OCI-LY1 (cell line): ENCODE data around the gene HOXC4.
"Not testable (repeated sequence)": the region's sequence is repeated elsewhere in the genome, so short reads cannot be mapped to it uniquely, and the experiment has no call there.

Experiments
- H2AFZ ChIP-seq: fragments of 200-600 bp; sonication (generic), shearing (Covaris generic); 2 replicates; pipeline ENCODE4 v1.6.0; 2014; ENCODE audit warnings: antibody characterized with exemption, mild to moderate bottlenecking, low read length
- H3F3A ChIP-seq: fragments of 200-600 bp; sonication (generic), shearing (Covaris generic); 2 replicates; pipeline ENCODE4 v1.6.0; 2014; ENCODE audit warnings: mild to moderate bottlenecking, antibody characterized with exemption, low read length, moderate library complexity; ENCODE audit not compliant: insufficient read depth
- H3K27ac ChIP-seq: fragments of 200-600 bp; sonication (generic); 2 replicates; pipeline ENCODE4 v1.5.1; 2014; ENCODE audit warnings: low read length, mixed run types, mild to moderate bottlenecking, low read depth; ENCODE audit not compliant: poor library complexity, severe bottlenecking
- H3K27me3 ChIP-seq: fragments of 200-600 bp; sonication (generic); 2 replicates; pipeline ENCODE4 v1.6.0; 2014; ENCODE audit warnings: antibody characterized with exemption, mild to moderate bottlenecking, low read length, moderate library complexity; ENCODE audit not compliant: insufficient read depth
- H3K36me3 ChIP-seq: fragments of 200-600 bp; sonication (generic); 2 replicates; pipeline ENCODE4 v1.6.1; 2014; ENCODE audit warnings: mild to moderate bottlenecking, antibody characterized with exemption, low read length, moderate library complexity, mixed read lengths; ENCODE audit not compliant: insufficient read depth
- H3K4me1 ChIP-seq: fragments of 200-600 bp; sonication (generic); 2 replicates; pipeline ENCODE4 v1.5.1; 2014; ENCODE audit warnings: mild to moderate bottlenecking, low read length, moderate library complexity; ENCODE audit not compliant: insufficient read depth, severe bottlenecking
- H3K4me2 ChIP-seq: fragments of 200-600 bp; sonication (generic), shearing (Covaris generic); 2 replicates; pipeline ENCODE4 v1.6.1; 2014; ENCODE audit warnings: low read length
- H3K4me3 ChIP-seq: fragments of 200-600 bp; sonication (generic); 2 replicates; pipeline ENCODE4 v1.5.1; 2014; ENCODE audit warnings: low read length, low read depth, mild to moderate bottlenecking, mixed read lengths; ENCODE audit not compliant: poor library complexity, severe bottlenecking
- H3K79me2 ChIP-seq: fragments of 200-600 bp; shearing (Covaris generic); 2 replicates; pipeline ENCODE4 v1.6.1; 2016; ENCODE audit warnings: mixed run types, low read length, mixed read lengths; ENCODE audit not compliant: insufficient read depth
- H3K9ac ChIP-seq: fragments of 200-600 bp; sonication (generic), shearing (Covaris generic); 2 replicates; pipeline ENCODE4 v1.6.1; 2014; ENCODE audit warnings: mild to moderate bottlenecking, low read length, mixed read lengths
- H3K9me2 ChIP-seq: fragments of 200-600 bp; sonication (generic), shearing (Covaris generic); 2 replicates; pipeline ENCODE4 v1.6.1; 2014; ENCODE audit warnings: low read depth, mild to moderate bottlenecking, low read length, mixed read lengths
- H3K9me3 ChIP-seq: fragments of 200-600 bp; shearing (Covaris generic); 2 replicates; pipeline ENCODE4 v1.6.1; 2014; ENCODE audit warnings: low read length, mixed read lengths
- H4K20me1 ChIP-seq: fragments of 200-600 bp; sonication (generic), shearing (Covaris generic); 2 replicates; pipeline ENCODE4 v1.6.0; 2016; ENCODE audit warnings: mild to moderate bottlenecking, low read length; ENCODE audit not compliant: insufficient read depth
- EZH2 ChIP-seq: fragments of 200-600 bp; sonication (generic), shearing (Covaris generic); IDR thresholded peaks from 2 replicates; pipeline ENCODE4 v1.8.0; 2017; ENCODE audit warnings: borderline replicate concordance, mixed run types, mild to moderate bottlenecking, antibody characterized with exemption, low read length, moderate library complexity, mixed read lengths
- TF ChIP-seq, protein P1 (sequence below): fragments of 200-600 bp; sonication (generic), shearing (Covaris generic); IDR thresholded peaks from 2 replicates; pipeline ENCODE4 v1.5.1; 2017; ENCODE audit warnings: mild to moderate bottlenecking, antibody characterized with exemption, low read length, moderate library complexity, mixed read lengths

HOXC4 gene

DNA sequence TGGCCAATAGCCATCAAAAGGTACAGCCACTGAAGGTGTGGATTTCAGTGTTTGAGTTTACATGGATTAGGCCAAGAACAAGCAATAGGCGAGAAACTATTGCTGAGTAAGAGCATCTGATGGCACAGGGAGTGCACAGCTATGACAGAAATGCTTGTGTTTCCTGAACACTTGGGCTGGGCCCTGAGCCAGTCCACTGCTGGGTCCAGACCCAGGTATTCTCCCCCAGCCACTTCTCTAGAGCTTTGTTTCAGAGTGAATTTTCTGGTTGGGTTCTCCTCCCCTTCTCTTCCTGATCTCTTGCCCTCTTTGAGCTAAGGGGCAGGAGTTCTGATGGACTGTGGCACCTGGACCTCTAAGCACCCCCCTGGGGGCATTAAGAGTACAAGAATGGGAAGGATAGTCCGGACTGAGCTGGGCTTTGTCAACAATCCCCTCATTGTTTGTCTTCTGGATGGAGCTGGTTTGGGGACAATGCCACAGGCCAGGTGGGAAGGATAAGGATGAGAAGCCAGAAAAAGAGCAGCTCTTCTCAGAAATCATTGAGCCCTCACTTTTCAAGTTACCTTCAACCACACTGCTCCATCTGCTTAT lies 12.4 kb upstream of the HOXC4 start:
- H3K36me3 ChIP-seq, result no peaks in the 10 kb centered on the region
- no peaks in the 10 kb centered on the region for H3K9me3 ChIP-seq
- no peaks in the 10 kb centered on the region for H3K9me2 ChIP-seq
- no peak for TF ChIP-seq EZH2
- TF ChIP-seq, protein P1, sequence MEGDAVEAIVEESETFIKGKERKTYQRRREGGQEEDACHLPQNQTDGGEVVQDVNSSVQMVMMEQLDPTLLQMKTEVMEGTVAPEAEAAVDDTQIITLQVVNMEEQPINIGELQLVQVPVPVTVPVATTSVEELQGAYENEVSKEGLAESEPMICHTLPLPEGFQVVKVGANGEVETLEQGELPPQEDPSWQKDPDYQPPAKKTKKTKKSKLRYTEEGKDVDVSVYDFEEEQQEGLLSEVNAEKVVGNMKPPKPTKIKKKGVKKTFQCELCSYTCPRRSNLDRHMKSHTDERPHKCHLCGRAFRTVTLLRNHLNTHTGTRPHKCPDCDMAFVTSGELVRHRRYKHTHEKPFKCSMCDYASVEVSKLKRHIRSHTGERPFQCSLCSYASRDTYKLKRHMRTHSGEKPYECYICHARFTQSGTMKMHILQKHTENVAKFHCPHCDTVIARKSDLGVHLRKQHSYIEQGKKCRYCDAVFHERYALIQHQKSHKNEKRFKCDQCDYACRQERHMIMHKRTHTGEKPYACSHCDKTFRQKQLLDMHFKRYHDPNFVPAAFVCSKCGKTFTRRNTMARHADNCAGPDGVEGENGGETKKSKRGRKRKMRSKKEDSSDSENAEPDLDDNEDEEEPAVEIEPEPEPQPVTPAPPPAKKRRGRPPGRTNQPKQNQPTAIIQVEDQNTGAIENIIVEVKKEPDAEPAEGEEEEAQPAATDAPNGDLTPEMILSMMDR, result no peak
- H3K27me3 ChIP-seq, result no peaks in the 10 kb centered on the region; the same call in 1 of the 2 replicates
- no peaks in the 10 kb centered on the region for H4K20me1 ChIP-seq
- no peak overlapping the region for H3K4me3 ChIP-seq
- H3K79me2 ChIP-seq, result no peaks in the 10 kb centered on the region
- no peaks in the 10 kb centered on the region for H3F3A ChIP-seq
- H3K27ac ChIP-seq, result no peak overlapping the region
- peaks cover 7% of the 10 kb centered on the region for H3K4me1 ChIP-seq
- no peak overlapping the region for H3K4me2 ChIP-seq
- no peak overlapping the region for H2AFZ ChIP-seq
- H3K9ac ChIP-seq, result no peak overlapping the region

DNA sequence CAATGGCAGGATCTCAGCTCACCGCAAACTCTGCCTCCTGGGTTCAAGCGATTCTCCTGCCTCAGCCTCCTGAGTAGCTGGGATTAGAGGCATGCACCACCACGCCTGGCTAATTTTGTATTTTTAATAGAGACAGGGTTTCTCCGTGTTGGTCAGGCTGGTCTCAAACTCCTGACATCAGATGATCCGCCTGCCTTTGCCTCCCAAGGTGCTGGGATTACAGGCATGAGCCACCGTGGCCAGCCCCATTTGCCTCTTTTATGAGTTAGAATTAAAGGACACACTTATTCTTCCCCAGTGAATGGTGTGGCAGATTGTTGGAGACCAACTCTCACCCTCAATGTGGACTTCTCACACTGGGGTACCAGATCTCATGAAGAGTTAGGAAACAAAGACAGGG lies 11.6 kb upstream of the HOXC4 start:
- H4K20me1 ChIP-seq, H3K79me2 ChIP-seq, H2AFZ ChIP-seq, H3F3A ChIP-seq, H3K9ac ChIP-seq, H3K4me1 ChIP-seq, H3K4me2 ChIP-seq, H3K9me2 ChIP-seq, H3K27ac ChIP-seq, H3K36me3 ChIP-seq, H3K9me3 ChIP-seq, H3K27me3 ChIP-seq, H3K4me3 ChIP-seq: not testable (repeated sequence)

GRCh38 chr12:54042970-54043853 lies 10.4 kb upstream of the HOXC4 start:
- no peak overlapping the region for H3K27ac ChIP-seq
- no peaks in the 10 kb centered on the region for H3F3A ChIP-seq
- no peak overlapping the region for H3K4me2 ChIP-seq
- peaks cover 7% of the 10 kb centered on the region for H3K4me1 ChIP-seq
- H3K4me3 ChIP-seq, result no peak overlapping the region
- no peak overlapping the region for H2AFZ ChIP-seq
- H3K79me2 ChIP-seq, result no peaks in the 10 kb centered on the region
- no peaks in the 10 kb centered on the region for H3K36me3 ChIP-seq
- H3K27me3 ChIP-seq, result no peaks in the 10 kb centered on the region; the same call in 1 of the 2 replicates
- no peaks in the 10 kb centered on the region for H4K20me1 ChIP-seq
- no peak overlapping the region for H3K9ac ChIP-seq
- no peaks in the 10 kb centered on the region for H3K9me3 ChIP-seq
- TF ChIP-seq, protein P1, result no peak
- TF ChIP-seq EZH2, result no peak
- no peaks in the 10 kb centered on the region for H3K9me2 ChIP-seq
